GM21737 (cell line): ENCODE measurements around the gene NEURL2.
"Not testable (repeated sequence)": the region's sequence is repeated elsewhere in the genome, so short reads cannot be mapped to it uniquely, and the experiment has no call there.

Experiments used
- ATAC-seq: cut with Tn5 transposase; IDR thresholded peaks from one replicate; pipeline ENCODE4 v1.9.1; 2021; ENCODE audit warnings: mild to moderate bottlenecking, moderate library complexity; ENCODE audit not compliant: unreplicated experiment

The NEURL2 gene, protein sequence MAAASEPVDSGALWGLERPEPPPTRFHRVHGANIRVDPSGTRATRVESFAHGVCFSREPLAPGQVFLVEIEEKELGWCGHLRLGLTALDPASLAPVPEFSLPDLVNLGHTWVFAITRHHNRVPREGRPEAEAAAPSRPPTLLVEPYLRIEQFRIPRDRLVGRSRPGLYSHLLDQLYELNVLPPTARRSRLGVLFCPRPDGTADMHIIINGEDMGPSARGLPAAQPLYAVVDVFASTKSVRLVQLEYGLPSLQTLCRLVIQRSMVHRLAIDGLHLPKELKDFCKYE

DNA sequence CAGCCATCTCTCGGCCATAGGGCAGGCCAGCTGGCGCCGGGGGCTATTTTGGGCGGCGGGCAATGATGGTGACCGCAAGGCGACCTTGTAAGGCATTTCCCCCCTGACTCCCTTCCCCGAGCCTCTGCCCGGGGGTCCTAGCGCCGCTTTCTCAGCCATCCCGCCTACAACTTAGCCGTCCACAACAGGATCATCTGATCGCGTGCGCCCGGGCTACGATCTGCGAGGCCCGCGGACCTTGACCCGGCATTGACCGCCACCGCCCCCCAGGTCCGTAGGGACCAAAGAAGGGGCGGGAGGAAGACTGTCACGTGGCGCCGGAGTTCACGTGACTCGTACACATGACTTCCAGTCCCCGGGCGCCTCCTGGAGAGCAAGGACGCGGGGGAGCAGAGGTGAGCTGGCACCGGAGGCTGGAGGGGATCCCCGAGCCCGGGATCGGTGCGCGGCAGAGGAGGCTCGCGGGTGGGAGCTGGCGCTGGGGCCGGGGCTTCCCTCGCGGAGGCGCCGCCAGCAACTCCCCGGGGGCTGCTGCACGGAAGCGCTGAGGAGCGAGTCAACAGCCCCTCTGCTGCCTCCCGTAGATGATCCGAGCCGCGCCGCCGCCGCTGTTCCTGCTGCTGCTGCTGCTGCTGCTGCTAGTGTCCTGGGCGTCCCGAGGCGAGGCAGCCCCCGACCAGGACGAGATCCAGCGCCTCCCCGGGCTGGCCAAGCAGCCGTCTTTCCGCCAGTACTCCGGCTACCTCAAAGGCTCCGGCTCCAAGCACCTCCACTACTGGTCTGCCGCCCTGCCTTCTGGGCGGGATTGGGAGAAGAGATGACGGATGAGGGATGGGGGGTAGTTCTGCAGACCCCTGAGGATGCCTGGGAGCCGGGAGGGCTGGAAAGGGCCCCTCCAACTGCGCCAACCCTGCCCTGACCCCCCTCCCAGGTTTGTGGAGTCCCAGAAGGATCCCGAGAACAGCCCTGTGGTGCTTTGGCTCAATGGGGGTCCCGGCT, at the start of gene NEURL2, which contains the start of gene CTSA:
NEURL2 (minus strand) TSS at position 224 of the 999 bp plus-strand sequence; CDS start at position 7, 217 bp downstream.
CTSA (plus strand) TSS at position 351 of the 999 bp plus-strand sequence; CDS start at position 585, 234 bp downstream.
- ATAC-seq: peak; percentile 62

DNA sequence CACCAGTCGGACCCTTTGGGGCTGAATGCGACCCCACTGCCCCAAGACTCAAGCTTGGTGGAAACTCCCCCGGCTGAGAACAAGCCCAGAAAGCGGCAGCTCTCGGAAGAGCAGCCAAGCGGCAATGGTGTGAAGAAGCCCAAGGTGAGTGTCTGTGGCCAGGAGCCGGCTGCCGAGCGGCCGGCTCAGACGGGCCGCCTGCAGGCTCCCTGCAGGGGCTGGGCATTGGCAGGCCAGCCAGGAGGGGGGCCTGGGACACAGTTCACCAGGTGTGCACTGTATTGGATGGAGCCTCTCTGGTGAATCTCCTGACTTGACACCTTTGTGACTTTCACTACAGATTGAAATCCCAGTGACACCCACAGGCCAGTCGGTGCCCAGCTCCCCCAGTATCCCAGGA, 49.5 kb upstream of the NEURL2 start:
- ATAC-seq: no peak

DNA sequence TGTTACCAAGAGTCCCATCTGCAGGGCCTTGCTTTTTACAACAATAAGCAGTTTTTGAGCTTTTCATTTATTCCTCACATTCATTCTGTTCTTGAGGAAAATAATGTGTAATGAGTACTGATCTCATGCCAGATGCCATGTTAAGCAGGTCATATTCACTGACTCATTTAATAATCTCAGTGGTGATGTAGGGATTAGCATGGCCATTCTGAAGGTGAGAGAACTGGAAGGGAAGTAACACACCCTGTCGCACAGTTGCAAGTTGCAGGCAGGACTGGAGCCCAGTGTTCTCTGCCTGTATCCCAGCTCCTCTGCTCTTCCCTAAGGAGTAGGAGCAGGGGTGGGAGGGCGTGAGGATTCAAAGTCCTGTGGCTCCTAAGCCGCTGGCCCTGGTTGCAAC, 49.0 kb upstream of the NEURL2 start:
- no peak for ATAC-seq

DNA sequence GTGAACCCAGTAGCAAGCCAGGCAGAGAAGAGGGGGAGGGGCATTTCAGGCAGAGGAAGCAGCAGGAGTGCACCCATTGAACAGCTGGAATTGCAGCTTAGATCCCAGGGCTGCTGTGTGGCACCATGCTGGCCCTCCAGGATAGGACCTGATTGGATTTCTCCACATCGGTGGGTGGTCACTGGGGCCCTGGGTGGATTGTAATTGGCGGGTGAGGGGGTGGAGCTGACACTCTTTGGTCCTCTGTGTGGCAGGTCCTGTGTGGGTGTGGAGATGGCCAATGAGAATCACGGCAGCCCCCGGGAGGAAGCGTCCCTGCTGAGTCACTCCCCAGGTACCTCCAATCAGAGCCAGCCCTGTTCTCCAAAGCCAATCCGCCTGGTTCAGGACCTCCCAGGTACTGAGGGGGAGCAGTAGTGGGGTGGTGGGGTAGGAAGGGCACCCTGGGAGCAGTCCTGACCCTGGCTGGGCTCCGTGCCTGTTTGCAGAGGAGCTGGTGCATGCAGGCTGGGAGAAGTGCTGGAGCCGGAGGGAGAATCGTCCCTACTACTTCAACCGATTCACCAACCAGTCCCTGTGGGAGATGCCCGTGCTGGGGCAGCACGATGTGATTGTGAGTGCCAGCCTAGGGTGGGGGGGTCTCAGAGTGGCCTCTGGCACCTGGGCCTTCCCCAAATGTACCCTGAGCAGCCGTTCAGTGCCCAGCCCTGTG, 47.9 kb upstream of the NEURL2 start:
- no peak for ATAC-seq

DNA sequence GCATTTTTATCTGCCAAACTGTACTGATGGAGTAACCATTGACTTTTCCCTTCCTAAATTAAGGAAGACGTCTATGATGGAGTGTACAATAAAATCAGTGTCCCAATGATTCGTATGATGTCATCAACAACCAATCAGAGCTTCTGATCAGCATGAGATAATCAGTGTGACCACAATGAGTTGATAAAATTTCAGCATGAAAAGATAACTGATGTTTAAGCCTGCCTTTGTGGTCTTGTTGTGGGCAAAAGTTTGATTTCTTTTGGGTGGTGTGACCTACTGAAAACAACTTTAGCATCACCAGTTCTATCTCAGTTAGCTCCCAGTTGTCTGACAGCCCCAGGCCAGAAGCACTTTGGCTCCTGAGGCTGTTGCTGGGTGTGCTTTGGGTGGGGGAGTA, 46.8 kb upstream of the NEURL2 start:
- ATAC-seq: no peak

DNA sequence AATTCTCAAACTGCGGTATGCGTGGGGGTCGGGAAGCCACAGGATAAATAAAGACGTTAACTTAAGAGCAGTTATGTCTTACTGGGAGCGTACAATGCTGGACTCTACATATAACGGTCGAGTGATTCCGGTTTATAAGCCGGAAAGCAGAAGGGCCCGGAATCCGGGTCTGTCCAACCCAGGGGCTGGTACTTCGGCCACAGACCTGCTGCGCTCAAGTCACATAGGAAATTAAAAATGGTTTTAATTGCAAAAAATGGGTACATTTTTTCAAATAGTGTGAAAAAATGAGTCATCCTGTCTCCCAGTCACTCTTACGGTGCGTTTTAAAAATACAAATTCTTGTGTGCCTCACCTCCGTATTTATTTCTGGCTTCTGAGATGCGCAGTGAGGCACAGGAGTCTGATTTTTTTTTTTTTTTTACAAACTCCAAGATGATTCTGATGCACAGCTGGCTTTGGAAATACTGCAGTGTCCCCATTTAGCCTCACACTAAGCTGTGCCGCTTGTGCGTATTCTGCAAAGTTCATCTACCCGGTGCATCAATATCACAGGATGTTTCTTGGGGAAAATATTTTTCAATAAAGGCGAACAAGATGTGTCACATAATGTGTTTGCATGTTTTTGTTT, 44.5 kb upstream of the NEURL2 start:
- ATAC-seq: peak; percentile 7

DNA sequence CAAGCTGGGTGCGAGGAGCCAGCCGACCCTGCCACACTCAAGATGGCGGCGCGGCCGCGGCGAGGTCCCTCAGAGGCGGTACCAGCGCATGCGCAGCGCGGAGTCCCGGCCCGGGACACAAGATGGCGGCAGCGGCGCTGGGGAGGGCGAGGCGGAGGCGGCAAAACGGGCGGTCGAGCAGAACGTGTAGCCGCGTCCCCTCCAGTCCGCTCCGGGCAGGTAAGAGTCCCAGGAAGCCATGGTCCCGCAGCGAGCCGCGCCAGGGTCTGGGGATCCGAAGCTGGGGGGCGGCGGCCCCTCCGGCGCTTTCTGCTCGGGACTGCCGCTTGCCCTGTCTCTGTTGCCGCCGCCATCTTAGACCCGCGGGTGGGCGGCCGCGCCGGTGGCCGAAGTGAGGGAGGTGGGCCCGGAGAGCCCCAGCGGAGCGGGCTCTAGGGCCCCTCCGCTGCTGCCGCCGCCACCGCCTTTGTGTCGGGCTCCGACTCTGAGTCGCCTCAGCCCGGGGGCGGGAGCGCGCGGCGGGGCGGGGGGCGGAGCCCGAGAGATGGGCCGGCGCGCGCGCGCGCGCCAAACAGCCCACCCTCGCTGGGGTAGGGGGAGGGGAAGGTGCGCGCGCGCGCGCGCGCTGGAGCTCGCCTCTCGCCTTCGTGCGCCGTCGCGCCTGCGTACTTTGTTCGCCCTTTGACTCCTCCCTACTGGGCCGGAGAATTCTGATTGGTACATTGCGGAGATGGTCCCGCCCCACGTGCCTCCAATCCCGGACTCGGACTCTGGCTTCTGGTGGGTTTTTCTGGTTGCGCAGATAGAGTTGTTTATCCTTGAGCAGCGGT, 43.8 kb upstream of the NEURL2 start, which contains the start of gene PCIF1:
PCIF1 (plus strand) TSS at position 98 of the 830 bp plus-strand sequence. CDS start 4,317 bp downstream, outside the sequence.
- ATAC-seq: peak; percentile 74

DNA sequence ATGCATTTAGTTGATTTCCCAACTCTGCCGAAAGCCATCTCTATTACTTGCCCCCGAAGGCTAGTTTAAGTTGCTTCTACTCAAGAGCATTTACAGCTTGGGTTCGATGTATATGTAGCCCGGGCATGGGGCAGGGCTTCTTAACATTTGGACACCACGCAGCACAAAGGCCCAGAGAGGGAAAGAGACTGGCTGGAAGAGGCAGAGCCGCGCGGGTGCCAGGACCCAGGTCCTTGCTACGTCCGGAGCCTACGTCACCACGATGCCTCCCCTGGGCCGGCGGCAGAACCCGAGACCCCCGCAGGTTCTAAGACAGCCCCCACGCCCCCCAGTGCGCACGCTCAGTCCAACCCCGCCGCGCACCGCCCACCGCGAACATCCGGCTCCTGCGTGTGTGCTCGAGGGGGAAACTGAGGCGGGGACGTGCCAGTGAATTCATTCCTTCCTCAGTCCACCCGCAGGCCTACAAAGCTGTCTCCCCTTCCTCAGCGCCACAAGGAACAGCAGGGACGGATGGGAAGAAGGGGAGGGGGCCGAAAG, 43.1 kb upstream of the NEURL2 start:
- ATAC-seq: peak; percentile 8

DNA sequence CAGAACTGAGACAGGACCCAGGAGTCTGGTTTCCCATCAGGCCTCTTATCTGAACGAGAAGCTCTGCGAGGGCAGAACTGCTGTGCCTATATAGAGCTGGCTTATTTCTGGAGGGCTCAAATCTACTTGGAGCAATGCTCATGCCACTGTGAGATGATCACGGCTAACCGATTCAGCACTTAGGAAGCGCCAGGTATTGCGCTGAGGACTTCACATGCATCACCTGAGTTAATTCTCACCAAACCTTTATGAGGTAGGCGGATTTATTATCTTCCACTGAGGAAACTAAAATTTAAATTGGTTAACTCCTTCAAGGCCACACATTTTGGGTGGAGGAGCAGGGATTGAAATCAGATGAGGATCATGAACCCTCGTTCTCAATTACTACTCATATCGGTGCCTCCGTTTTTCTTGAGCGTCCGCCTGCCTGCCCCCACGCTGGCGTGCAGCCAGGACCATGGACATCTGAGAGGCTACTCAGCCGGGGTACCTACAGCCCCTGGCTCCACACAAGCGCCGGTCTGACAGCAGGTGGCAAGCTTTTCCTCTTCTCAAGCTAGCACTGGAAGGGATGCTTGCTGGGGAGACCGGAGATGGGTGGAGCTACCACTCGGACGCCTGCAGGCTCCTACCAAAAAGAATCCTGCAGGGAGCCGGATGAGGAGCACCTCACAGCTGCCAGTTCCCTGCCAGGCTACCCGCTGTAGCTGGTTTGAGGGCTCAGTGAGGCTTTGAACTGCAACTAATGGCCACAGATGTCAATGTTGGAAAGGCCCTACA, 42.4 kb upstream of the NEURL2 start:
- no peak for ATAC-seq

DNA sequence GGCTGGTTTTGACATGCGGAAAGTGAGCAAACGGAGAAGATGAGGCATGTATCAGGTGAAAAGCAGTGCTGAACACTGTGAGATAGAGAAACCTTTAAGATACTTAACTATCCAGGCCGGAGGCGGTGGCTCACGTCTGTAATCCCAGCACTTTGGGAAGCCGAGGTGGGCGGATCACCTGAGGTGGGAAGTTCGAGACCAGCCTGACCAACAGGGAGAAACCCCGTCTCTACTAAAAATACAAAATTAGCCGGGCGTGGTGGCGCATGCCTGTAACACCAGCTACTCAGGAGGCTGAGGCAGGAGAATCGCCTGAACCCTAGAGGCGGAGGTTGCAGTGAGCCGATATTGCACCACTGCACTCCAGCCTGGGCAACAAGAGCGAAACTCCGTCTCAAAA, 40.7 kb upstream of the NEURL2 start:
- not testable (repeated sequence) for ATAC-seq

DNA sequence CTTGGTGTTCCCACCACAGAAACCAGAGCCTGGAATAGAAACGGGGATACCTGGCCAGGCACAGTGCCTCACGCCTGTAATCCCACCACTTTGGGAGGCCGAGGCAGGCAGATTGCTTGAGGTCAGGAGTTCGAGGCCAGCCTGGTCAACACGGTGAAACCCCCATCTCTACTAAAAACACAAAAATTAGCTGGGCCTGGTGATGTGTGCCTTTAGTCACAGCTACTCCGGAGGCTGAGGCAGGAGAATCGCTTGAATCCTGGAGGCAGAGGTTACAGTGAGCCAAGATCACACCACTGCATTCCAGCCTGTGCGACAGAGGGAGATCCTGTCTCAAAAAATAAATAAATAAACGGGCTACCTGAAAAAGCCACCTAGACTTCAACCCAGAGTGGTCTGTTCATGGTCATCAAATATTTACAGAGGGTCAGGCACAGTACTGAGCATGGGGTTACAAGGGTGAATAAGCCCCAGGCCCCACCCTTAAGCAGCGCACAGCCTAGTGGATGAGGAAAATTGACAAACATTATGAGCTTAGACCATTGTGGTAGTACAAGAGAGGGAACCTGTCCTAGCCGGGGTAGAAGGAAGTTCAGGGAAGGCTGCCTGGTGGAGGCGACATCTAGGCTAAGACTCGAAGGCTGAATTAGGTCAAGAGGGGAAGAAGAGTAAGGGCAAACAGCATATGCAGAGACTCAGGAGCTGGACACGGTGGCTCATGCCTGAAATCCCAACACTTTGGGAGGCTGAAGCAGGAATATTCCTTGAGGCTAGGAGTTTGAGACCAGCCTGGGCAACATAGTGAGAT, 36.3 kb upstream of the NEURL2 start:
- no peak for ATAC-seq

DNA sequence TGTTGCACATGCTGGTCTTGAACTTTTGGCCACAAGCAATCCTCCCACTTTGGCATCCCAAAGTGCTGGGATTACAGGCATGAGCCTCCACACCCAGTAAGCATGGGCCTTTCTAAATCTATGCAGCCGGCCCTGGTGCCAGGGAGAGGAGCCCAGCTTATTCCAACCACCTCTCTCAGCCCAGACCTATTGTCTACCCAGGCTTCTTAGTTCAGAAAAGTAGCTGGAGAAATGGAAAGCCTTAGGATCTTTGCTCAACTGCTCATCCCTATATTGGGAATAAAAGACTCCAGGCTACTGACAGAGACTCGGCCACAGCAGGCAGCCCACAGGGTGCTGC, 35.7 kb upstream of the NEURL2 start:
- no peak for ATAC-seq

DNA sequence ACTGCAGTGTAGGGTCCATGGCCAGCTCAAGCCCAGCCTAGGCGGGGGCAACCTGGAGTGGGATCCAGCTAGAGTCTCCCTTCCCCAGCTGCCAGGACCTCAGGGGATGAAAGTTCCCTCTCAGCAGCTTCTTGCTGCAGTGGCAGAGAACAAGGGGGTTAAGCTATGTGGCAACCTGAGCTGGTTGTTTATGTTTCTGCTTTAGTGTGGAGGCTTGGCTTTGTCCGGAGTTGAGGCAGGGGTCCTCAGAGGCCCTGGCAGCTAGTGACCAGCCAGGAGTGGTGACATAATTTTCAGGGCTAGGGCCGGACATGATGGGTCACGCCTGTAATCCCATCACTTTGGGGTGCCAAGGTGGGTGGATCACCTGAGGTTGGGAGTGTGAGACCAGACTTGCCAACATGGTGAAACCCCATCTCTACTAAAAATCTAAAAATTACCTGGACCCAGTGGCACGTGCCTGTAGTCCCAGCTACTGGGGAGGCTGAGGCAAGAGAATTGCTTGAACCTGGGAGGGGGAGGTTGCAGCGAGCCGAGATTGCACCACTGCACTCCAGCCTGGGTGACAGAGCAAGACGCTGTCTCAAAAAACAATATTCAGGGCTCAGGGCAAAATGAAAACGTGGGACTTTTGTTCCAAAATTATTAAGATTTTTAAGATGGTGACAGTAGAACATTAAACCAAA, 35.0 kb upstream of the NEURL2 start:
- ATAC-seq: no peak

DNA sequence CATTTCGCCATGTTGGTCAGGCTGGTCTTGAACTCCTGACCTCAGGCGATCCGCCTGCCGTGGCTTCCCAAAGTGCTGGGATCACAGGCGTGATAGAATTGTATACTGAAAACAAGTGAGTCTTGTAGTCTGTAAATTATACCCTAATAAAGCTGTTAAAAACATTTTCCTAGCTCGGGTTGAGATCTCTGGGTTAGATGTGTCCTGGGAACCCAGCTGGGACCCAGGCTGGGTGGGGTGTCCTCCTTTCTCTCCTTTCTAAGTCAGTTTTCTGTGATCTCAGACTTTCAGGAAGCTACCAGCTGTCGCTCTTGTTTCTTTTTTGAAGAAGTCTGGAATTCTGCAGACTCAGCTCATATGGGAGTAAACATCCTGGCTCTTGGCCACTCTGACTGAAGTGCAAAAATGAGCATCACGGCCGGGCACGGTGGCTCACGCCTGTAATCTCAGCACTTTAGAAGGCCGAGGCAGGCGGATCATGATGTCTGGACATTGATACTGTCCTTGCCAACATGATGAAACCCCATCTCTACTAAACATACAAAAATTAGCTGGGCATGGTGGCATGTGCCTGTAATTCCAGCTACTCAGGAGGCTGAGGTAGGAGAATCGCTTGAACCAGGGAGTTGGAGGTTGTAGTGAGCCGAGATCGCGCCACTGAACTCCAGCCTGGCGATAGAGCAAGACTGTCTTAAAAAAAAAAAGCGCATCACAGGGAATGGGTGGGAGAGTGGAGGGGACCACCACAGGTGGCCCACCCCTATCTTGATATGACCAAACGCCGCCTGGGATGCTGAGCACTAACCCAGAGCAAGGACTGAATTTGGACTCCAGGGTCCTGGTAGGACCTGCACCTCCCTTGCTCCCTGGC, 33.6 kb upstream of the NEURL2 start:
- ATAC-seq: no peak

DNA sequence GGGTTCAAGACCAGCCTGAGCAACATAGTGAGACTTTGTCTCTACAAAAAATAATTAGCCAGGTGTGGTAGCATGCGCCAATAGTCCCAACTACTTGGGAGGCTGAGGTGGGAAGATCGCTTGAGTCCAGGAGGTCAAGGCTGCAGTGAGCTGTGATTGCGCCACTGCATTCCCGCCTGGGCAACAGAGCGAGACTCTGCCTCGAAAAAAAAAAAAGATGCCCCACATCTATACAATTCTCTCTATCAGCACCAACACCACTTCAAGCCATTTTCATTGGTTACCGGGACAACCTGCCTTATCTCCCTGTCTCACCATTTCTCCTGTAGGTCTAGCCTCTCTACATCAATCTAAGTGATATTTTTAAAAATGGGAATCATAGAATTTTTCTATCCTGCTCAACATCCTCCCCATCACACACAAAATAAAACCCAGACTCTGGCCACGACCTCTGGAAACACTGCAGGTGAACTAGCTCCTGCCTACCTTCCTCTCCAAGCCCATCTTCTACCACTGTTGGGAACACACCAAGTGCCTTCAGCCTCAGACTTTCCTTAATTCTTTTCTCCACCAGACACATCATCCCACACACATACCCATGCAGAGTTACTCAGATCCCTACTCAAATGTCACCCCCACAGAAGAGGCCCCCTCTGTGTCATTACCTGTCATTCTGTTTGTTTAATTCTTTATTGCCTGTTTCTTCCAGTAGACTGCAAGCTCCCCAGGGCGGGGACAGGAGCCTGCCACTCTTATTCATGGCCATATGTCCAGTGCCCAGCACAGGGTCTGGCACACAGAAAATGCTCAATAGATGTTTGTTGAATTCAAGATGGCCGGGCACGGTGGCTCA, 30.6 kb upstream of the NEURL2 start:
- ATAC-seq: no peak
